ENCODE results near the gene RHOD. TPM values are rescaled to one million over a fixed set of nuclear protein-coding genes. Genes with fewer than 3 reads are reported as not detected.

RHOD gene
- total and polyA plus RNA-seq, 9 of the 15 experiments (the other 6 are each of a cell fraction or from before 2014, with no cell fraction given) = not detected

GRCh38 chr11:67098799-67099429 is 42.3 kb downstream of the RHOD start:
- H3K79me2 ChIP-seq (ENCODE audit: control insufficient read depth, insufficient read depth, low read length) = no peaks in the 10 kb centered on the region
- no peaks in the 10 kb centered on the region for H3K9me3 ChIP-seq (replicated peaks; ENCODE audit: control insufficient read depth, insufficient read depth, low read depth, low read length)
- peaks cover 2 to 15% of the 10 kb centered on the region in 2 experiments; a peak in 3 of 5 replicates for H3K4me1 ChIP-seq (replicated peaks in 1 of 2; ENCODE audit: control insufficient read depth in 2 of 2, insufficient read depth in 2 of 2, low read length in 2 of 2)
- FAIRE-seq (no peak), DNase-seq (ENCODE audit: extremely low read depth in 1 of 4, low spot score in 3 of 4) (peak in 1 of 4 experiments; percentile 7), ATAC-seq (no peak)
- in situ Hi-C loops (cut with MboI) (no loop called here), intact Hi-C loops (cut with micrococcal nuclease) (no loop called here)
- ChIA-PET CTCF (ENCODE audit: low intra/inter-chr PET ratio) (interaction anchor here (0.6 kb wide), 1 partner anchor 9 kb away, joined by 5 read pairs; no protein-coding TSS in a partner anchor), POLR2A (no interaction called here)
- no peaks in the 10 kb centered on the region for H3K36me3 ChIP-seq (ENCODE audit: control insufficient read depth, insufficient read depth, low read length)
- no peak overlapping the region; a peak in 1 of 4 replicates for H3K9ac ChIP-seq (ENCODE audit: insufficient read depth in 1 of 2, low read depth in 2 of 2, low read length in 2 of 2)
- no TSS peak for BruUV-seq (replicated peaks)
- WGBS (ENCODE audit: insufficient coverage, low coverage, missing lambda C conversion rate) = 51% methylated on average over 6 of the region's 6 CpGs
- H4K20me1 ChIP-seq (replicated peaks; ENCODE audit: control insufficient read depth, insufficient read depth, low read length) = no peaks in the 10 kb centered on the region
- H3K4me2 ChIP-seq (ENCODE audit: insufficient read depth, low read length) = no peak overlapping the region
- H3K4me3 ChIP-seq = no peak overlapping the region
- no peak overlapping the region for H2AFZ ChIP-seq (ENCODE audit: low read depth, low read length)
- no peak overlapping the region for H3K27ac ChIP-seq (ENCODE audit: extremely low read depth, low read depth, low read length)
- no peaks in the 10 kb centered on the region for H3K9me1 ChIP-seq (ENCODE audit: control insufficient read depth, insufficient read depth, low read length)
- H3K27me3 ChIP-seq (ENCODE audit: control insufficient read depth in 2 of 2, insufficient read depth in 2 of 2, low read length in 2 of 2) = no peaks in the 10 kb centered on the region
- no peak for TF ChIP-seq PTRF (tag; IDR thresholded peaks at IDR 0.05)
- TF ChIP-seq MAZ (CRISPR knock-in tag; conservative IDR thresholded peaks at IDR 0.05 in 1 of 2, IDR thresholded peaks at IDR 0.05 in 1 of 2) = no peak
- no peak for TF ChIP-seq MGA (IDR thresholded peaks at IDR 0.05)
- no peak for TF ChIP-seq ID3 (CRISPR knock-in tag; IDR thresholded peaks at IDR 0.05)
- TF ChIP-seq ID3 (tag; IDR thresholded peaks at IDR 0.05) = no peak
- no peak for TF ChIP-seq RBM39 (optimal IDR thresholded peaks at IDR 0.05; ENCODE audit: low read depth, low read length)
- no peak for TF ChIP-seq CBX2 (IDR thresholded peaks at IDR 0.05; ENCODE audit: insufficient read depth, low read length, poor library complexity, severe bottlenecking)
- TF ChIP-seq GATAD2B (IDR thresholded peaks at IDR 0.05; ENCODE audit: borderline replicate concordance) = no peak
- no peak for TF ChIP-seq RFX5 (IDR thresholded peaks at IDR 0.05; ENCODE audit: low read depth, low read length)
- TF ChIP-seq ZKSCAN8 (CRISPR knock-in tag; IDR thresholded peaks at IDR 0.05) = no peak

Measured in K562 (cell line).